SH-SY5Y (cell line): Measurements from ENCODE around the gene SYT2.

ENCODE experiments used
- GATA2 ChIP-seq: IDR thresholded peaks from 2 replicates; pipeline ENCODE4 v1.6.1; 2011; ENCODE audit warnings: mild to moderate bottlenecking, low read depth, low read length
- GATA3 ChIP-seq: IDR thresholded peaks from 2 replicates; pipeline ENCODE4 v1.6.1; 2011; ENCODE audit warnings: low read depth, mild to moderate bottlenecking, low read length, moderate library complexity

GRCh38 chr1:202579806-202580205 lies 130.4 kb downstream of the SYT2 start:
- TF ChIP-seq GATA3 (no peak), GATA2 (no peak)
